Activated CD4-positive, CD25-positive, alpha-beta regulatory T cell treated with anti-CD3 and anti-CD28 coated beads, Interleukin-2, amount 50 U/mL, for 24 hours (primary cell): ENCODE measurements around the gene SLC35B2.
"Not testable (repeated sequence)": the region's sequence is repeated elsewhere in the genome, so short reads cannot be mapped to it uniquely, and the experiment has no call there.

Source experiments
- ATAC-seq, 2 donors: fragments of 150-1000 bp; cut with Tn5 transposase; one replicate each; pipeline ENCODE4 v1.10.0; 2021; ENCODE audit warnings: mild to moderate bottlenecking in 1 of 2, moderate library complexity in 1 of 2

SLC35B2 gene

GRCh38 chr6:44232676-44233566 lies 24.4 kb downstream of the SLC35B2 start:
- no peak for ATAC-seq

DNA sequence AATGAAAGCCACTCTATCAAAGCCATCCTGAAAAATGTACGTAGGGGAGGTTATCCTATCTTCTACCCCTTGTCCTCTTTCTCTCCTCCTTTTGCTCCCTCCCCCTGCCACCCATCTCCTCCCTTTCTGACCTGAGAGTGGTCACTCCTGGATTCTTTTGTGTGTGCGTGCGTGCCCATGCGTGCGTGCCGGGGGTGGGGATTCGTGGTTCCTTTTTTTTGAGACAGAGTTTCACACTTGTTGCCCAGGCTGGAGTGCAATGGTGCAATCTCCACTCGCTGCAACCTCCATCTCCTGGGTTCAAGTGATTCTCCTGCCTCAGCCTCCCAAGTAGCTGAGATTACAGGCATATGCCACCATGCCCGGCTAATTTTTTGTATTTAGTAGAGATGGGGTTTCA lies 25.9 kb downstream of the SLC35B2 start:
- ATAC-seq: not testable (repeated sequence)

DNA sequence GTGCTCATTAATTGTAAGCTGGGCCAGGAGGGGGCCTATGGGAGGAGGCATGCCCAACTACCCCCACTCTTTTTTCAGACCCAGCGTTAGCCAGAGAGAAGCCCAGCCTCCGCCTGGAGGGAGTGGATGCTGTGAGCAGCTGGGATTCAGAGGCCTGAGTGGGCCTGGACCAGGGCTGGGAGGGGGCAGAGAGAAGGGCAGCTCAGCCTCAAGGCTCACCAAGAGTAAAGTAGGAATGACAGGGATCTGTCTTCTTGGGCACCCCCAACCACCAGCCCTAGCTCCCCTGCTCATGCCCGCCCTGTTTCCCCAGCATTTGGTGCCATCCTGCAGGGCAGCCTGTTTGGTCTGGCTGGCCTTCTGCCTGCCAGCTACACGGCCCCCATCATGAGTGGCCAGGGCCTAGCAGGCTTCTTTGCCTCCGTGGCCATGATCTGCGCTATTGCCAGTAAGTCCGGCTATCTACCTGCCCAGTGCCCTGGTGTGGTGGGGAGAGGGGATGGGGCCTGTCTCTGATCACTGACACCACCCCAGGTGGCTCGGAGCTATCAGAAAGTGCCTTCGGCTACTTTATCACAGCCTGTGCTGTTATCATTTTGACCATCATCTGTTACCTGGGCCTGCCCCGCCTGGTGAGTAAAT lies 27.2 kb downstream of the SLC35B2 start:
- ATAC-seq: no peak

- no peak for ATAC-seq
These were observed 27.8 kb downstream of the SLC35B2 start for GRCh38 chr6:44229376-44230033.

- ATAC-seq: no peak
These were observed 28.5 kb downstream of the SLC35B2 start for GRCh38 chr6:44228836-44229235.

- no peak for ATAC-seq
These were observed 28.9 kb downstream of the SLC35B2 start for GRCh38 chr6:44228433-44228832.

DNA sequence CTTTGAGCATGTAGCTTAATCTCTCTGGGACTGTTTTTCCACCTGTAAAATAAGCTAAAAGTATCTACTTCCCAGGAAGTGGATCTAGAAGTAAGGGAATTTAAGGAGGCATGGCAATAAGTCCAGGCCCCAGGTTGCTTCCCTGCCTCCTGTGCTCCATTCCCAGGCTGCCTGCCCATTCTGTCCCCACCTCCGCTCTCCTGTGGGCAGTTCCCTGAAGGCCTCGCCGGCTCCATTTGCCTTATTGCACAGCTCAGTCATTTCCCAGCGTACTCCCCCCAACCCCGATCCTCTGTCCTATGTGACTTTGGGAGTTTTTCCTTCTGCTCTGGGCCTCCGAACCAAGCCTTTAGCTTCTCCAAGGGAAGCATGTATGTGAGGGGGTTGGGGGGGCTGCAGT lies 29.3 kb downstream of the SLC35B2 start:
- ATAC-seq: no peak

- no peak for ATAC-seq
These were observed 30.1 kb downstream of the SLC35B2 start for GRCh38 chr6:44227148-44227793.

- ATAC-seq: no peak
These were observed 30.8 kb downstream of the SLC35B2 start for GRCh38 chr6:44226368-44227147.

DNA sequence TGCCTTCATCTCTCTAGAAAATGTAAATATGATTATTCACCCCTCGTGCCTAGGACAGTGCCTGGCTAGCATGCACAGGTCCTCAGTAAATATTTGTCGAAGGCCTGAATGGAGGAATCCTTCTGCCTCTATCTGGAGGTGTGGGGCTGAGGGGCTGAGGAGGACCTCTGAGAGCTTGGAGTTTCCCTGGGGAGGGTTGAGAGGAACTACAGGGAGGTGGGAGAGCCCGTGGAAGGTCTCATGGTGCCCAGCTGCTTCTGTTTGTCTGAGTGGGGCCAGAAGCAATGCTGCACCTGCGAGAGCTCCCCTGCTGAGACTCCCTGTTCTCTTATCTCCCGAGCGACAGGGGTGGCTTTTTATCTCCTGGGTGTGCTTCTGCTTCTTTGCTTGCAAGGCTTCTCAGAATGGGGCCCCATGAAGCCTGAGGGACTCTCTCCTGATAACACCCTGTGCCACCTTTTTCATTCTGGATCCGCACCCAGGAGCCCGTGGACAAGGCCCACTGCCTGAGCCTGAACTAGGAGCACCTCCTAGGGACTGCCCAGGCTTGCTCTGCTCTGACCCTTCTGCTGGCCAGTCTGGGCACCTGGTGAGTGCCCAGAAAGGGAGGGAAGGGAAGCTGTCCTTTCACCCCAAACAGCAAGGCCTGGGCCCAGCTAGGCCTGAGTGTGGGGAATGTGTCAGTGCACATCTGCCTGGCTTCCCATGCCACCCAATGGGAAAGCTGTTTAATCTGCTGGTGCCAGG lies 31.6 kb downstream of the SLC35B2 start:
- no peak for ATAC-seq

GRCh38 chr6:44224965-44225305 lies 32.4 kb downstream of the SLC35B2 start:
- ATAC-seq: no peak

DNA sequence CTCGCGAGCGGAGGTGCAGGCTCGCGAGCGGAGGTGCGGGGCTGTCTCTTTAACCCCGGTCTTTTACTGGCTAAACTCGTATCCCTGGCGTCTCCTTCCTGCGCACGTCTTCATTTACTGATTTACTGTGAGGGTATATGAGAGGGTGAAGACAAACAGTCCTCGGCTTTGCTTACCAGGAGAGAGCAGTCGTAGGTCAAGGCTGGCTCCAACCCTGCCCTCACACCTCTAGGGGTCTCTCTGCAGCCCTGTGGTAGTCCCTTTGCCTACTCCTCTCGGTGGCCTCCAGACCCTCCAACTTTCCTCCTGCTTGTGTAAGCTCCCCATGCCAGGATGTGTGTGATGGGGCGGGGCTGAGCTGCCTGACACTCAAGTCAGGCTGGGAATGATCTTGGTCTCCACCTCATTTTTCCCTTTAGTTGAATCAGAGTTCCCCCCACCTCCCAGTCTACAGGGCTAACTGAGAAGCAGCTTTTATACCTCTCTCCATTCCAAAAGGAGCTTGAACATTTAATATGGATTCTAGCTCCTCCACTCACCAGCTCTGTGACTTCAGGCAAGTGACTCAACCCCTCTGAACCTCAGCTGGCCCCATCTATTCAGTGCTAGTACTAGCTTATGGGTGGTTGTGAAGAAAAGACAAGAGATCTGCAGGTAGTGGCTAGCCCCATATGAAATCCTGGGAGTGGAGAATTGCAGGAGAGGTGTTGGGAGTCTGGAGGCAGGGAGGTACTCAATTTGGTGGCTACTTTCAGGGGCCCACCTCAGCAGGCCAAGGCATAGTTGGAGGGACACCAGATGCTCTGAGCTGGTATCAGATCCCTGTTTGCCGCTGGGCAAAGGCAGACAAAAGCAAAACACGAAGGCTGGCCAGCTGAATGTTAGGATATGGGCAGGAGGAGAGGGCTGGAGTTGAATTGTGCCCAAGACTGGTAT lies 33.0 kb downstream of the SLC35B2 start:
- peak; percentile 21 to 31 for ATAC-seq

DNA sequence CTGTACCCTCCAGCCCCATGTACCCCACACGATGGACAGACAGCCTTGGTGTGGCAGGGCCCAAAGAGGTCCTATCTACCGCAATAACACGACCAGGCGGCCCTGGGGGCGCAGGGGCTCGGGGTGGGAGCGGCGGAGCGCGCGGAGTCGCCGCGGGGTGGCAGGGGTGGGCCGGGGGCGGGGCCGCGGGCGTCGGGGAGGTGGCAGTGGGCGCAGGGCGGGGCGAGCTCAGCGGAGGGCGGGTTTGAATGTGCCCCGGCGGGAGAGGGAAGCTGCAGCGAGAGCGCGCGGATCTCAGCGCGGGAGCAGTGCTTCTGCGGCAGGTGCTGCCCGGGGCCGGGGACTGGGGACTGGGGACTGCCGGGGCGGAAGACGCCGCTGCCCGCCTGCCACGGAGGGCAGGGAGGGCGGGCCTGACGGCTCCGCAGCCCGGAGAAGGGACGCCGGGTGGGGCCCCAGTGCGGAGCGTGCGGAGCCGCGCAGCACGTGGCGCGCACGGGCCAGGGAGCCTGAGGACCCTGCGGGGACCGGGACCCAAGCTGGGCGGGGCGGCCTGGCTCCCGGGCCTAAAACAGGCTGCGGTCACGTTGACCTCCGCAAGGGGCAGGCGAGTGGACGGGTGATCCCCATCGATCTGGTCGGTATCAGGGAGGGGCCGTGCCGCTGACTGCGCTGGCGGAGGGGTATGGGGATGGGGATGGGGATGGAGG lies 33.9 kb downstream of the SLC35B2 start, which contains the start of gene SLC29A1:
Gene SLC29A1, plus strand, starts transcription at position 277 of the 710 bp plus-strand sequence. CDS start 3,719 bp downstream, outside the sequence.
- ATAC-seq: peak; percentile 75 to 78

DNA sequence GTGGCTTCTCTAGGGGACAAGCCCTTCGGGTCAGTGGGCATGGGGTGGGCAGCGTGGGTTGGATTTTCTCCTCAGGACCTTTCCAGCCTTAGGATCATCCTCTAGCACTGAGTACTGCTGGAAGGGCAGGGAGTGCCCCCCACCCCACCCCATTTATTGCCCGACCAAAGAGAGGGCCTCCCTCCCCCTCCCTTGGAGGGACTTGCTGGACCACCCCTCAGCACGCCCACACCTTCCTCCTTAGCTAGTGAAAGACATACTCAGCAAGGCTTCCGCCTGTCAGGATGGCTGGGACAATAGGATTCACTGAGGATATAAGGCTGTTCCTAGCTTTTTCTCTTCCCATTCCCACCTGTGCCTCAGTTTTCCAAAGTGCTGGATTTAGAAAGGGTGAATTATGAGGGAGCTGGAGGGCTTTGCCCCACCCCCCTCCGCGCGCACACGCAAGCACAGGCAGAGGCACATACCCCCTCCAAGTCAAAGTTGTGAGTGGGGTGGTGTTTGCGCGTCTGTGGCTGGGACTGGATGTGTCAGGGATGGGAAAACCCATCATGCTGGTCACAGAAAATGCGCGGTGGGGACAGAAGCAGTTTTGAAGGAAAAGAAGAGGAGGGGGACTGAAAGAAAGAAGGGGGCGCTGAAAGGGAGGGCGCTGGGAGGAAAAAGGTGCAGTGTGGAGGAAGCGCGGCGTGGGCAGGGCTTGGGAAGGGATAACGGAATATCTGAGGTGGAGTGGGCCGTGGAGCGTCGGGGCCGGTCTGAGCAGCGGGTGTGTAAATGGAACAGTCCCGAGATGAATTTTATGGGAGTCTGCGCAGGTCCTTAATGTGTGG lies 34.6 kb downstream of the SLC35B2 start:
- peak in 1 of 2 donors; percentile 1 for ATAC-seq

DNA sequence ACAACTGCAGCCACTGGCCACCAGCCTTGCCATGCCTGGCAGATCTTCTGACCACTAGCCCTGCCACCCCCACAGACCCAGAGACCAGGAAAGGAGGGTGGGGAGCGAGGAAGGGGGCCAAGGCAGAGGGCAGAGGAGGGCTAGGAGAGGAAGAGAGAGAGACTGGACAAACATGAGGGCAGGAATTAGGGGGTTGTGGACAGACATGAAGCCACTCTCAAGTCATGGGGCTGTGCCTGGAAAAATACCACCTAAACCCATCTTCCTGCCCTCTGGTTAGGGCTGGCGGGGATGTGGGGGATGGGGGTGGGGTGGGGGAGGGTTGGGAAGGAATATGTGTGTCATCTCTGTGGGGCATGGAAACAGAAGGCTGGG lies 35.4 kb downstream of the SLC35B2 start:
- ATAC-seq: no peak

- peak; percentile 37 to 41 for ATAC-seq
These were observed 35.9 kb downstream of the SLC35B2 start for GRCh38 chr6:44221291-44221960.

- ATAC-seq: no peak
These were observed 36.4 kb downstream of the SLC35B2 start for GRCh38 chr6:44220913-44221290.
